HFF-Myc (cell line): Measurements from ENCODE around the gene NES.
A peak's percentile ranks its signal among the peaks of the same experiment; 100 is the strongest.

Experiments
- DNase-seq: peaks from one replicate; pipeline ENCODE4 v3.0.0-alpha.2; 2011; ENCODE audit warnings: low read depth; ENCODE audit errors: extremely low read depth
- H3K4me3 ChIP-seq: replicated peaks from 2 replicates; pipeline ENCODE4 v1.5.1; 2011; ENCODE audit warnings: low read depth, mild to moderate bottlenecking, control low read depth, low read length
- CTCF ChIP-seq: IDR thresholded peaks from 2 replicates; pipeline ENCODE4 v1.5.1; 2012; ENCODE audit warnings: mild to moderate bottlenecking, low read depth, low read length, control low read depth; ENCODE audit errors: missing control alignments

The NES gene

GRCh38 chr1:156676820-156677615 lies at the start of gene NES:
Gene NES, minus strand, starts transcription at chr1:156677407. Its CDS starts 143 bp downstream, at chr1:156677264.
- TF ChIP-seq CTCF: no peak
- peak within 1 kb of the TSS; percentile 69 for H3K4me3 ChIP-seq

GRCh38 chr1:156726549-156727226 lies 49.5 kb upstream of the NES start:
- peak; percentile 69 for TF ChIP-seq CTCF
- DNase-seq: no peak
- peak overlapping the region; percentile 98 for H3K4me3 ChIP-seq

More at GRCh38 chr1:156676820-156677615, at the start of gene NES:
- no peak for DNase-seq

- peak; percentile 88 for DNase-seq
- H3K4me3 ChIP-seq: peak overlapping the region; percentile 98
- peak; percentile 95 for TF ChIP-seq CTCF
These were observed 48.6 kb upstream of the NES start for GRCh38 chr1:156725683-156726280.

GRCh38 chr1:156721535-156721934 lies 44.3 kb upstream of the NES start:
- no peak for TF ChIP-seq CTCF
- DNase-seq: no peak
- no peak overlapping the region for H3K4me3 ChIP-seq

GRCh38 chr1:156721131-156721530 lies 43.9 kb upstream of the NES start:
- no peak for DNase-seq
- no peak overlapping the region for H3K4me3 ChIP-seq
- no peak for TF ChIP-seq CTCF

- TF ChIP-seq CTCF: no peak
- no peak overlapping the region for H3K4me3 ChIP-seq
- DNase-seq: no peak
These were observed 40.1 kb upstream of the NES start for GRCh38 chr1:156717351-156717750.
